CD4-positive, alpha-beta T cell treated with Interferon gamma for 1 hour (primary cell): Measurements from ENCODE around the gene NDNF.

Experiments used
- DNase-seq: peaks from one replicate; pipeline ENCODE4 v3.0.0-alpha.2; 2020

NDNF gene, protein sequence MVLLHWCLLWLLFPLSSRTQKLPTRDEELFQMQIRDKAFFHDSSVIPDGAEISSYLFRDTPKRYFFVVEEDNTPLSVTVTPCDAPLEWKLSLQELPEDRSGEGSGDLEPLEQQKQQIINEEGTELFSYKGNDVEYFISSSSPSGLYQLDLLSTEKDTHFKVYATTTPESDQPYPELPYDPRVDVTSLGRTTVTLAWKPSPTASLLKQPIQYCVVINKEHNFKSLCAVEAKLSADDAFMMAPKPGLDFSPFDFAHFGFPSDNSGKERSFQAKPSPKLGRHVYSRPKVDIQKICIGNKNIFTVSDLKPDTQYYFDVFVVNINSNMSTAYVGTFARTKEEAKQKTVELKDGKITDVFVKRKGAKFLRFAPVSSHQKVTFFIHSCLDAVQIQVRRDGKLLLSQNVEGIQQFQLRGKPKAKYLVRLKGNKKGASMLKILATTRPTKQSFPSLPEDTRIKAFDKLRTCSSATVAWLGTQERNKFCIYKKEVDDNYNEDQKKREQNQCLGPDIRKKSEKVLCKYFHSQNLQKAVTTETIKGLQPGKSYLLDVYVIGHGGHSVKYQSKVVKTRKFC

DNA sequence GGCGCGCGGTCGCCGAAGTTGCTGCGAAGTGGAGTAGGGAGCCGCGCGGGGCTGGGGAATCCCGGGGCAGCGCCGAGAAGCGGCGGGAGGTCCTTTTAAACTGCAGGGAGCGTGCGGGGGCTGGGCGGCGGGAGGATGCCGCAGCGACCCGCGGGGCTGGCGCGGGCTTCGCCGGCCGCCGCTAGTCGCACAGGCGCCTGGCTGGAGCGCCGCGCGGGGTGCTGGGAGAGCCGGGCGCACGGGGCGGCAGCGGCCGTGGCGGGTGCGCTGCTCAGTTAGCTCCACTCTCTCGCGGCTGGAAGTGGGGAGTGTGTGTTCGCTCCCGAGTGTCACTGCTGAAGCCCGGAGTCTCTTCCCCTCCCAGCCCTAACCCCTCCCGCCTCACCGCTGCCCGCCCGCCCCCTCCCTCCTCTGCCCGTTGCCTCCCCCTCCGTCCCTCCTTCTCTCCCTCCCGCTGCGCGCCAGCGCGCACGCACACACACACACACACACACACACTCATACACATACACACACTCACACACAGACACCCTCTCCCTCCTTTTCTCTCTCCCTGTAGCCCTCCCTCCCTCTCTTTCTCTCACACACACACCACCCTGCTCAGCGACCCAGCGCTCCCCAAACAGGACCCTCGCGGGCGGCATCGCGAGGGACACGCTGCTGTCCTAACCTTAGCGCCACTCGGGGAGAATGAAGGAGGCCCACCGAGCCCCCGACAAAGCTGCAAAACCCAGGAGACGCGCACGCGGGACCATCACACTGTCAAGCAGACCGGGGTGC is at the start of gene NDNF:
TSS of gene NDNF (minus strand) at position 312 of the 780 bp plus-strand sequence. CDS start 26,698 bp downstream, outside the sequence.
- DNase-seq, result peak; percentile 18

DNA sequence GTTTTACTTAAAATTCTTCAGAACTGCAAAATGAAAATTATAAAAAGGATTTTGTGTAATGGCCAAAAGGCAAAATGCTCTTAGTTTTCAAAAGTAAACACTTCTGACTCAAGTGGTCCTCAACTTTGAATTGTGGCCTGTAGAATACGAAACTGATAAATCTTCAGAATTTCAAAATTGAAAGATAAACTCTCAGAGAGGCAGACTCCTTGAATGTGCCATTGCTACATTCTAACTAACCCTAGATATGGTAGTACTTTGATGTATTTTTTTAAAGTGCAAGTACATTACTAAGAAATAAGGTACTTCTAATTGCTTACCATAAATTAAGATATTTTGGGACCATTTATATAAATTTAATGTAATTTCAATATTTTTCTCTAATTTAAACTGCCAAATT is 47.4 kb upstream of the NDNF start:
- DNase-seq, result no peak

GRCh38 chr4:121118344-121118743 is 46.0 kb upstream of the NDNF start:
- no peak for DNase-seq

- DNase-seq, result no peak
These were observed 42.4 kb upstream of the NDNF start for GRCh38 chr4:121114756-121115155.

DNA sequence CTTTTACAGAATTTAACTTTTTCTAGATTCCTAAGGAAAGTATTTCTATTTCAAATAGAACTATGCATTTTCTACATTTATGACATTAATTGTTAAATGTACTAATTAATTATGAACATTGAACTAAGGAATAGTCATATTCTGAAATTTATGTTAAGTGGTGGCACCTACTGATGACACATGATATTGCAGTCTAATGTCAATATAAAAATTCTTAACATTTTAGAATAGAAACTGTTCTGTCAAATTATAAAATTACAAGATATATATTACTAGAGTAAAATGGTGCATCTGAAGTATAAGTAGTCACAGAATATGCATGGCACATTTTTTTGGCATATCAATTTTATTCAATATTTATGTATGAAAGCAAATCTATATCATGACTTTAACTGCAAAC is 40.2 kb upstream of the NDNF start:
- no peak for DNase-seq

- DNase-seq, result no peak
These were observed 36.2 kb upstream of the NDNF start for GRCh38 chr4:121108557-121108956.

- no peak for DNase-seq
These were observed 35.2 kb upstream of the NDNF start for GRCh38 chr4:121107507-121107906.

DNA sequence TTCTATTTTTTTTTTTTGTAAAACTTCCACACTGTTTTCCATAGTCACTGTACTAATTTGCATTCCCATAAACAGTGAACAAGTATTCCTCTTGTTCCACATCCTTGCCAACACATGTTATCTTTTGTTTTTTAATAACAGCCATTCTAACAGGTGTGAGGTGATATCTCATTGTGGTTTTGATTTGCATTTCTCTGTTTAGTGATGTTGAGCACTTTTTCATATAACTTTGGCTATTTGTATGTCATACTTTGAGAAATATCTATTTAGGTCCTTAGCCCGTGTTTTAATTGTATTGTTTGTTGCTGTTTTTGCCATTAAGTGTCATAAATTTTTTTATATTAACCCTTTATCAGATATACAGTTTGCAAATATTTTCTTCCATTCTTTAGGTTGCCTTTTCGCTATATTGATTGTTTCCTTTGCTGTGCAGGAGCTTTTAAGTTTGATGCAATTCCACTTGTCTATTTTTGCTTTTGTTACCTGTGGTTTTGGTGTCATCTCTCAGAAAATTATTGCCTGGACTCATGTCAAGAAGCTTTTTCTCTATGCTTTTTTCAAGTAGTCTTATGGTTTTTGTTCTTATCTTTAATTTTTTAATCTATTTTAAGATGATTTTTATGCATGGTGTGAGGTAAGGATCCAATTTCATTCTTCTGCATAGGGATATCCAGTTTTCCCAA is 27.9 kb upstream of the NDNF start:
- DNase-seq, result no peak

DNA sequence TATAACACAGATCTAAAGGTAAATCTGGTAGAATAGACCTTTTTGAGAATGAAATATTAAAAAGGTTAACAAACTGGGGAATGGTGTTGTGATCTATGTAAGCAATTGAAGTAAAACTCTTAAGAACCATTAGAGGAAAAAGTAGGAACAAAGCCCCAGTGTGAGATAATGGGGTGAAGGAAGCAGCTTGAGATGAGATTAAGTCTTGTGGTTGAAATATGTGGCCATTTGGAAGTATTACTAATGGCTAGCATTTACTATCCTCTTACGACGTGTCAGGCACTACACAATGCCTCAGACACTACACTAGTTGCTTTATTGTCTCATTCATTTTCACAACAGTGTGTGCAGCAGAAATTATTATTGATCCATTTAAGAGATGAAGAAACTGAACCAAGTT is 25.9 kb upstream of the NDNF start:
- no peak for DNase-seq

DNA sequence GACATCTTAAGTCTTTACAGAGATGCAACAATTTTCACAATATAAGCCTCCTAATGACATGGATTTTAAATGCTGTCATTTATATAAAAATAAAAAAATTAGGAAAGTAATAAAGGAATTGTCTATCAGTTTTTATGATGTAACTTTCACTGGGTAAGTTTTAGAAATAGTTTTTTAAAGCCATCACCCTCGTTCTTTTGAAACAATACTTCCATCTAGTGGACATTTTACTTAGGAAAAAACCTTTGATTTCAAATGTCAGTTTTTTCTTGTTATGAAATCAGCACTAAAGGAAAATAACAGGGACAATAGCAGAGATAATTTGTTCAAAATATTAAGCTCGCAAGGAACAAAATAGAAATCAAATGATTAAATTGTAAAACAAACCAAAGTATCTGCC is 24.3 kb upstream of the NDNF start:
- DNase-seq, result no peak

GRCh38 chr4:121096191-121096590 is 23.9 kb upstream of the NDNF start:
- no peak for DNase-seq

DNA sequence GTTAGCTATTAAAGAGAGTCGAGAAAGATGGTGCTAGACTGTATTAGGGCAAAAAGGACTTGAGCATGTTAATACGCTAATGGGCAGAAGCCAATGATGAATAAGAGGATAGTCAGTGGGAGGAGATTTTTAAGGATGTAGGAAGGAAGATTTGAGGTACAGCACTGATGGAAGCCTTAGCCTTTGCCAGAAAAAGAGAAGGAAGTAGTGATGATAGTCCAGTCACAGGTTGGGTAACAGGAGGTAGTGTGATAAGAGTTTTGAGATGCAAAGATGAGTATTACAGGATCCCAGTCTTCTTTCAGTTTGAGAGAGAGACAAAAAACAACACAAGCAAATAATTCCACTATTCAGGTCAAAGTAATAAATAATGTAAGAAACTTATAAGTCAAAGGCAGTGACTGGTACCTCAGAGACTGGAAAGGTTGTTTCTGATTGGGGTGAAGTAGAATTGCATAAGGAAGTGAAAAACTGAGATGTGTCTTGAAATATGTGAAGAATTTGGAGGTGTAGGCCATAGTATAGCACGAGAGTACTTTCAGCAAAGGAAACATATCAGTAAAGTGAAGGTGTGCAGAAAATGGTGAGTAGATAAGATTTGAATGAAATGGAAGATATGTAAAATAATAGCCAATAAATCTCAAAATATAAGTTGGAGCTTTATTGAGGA is 22.1 kb upstream of the NDNF start:
- no peak for DNase-seq

GRCh38 chr4:121093261-121093660 is 20.9 kb upstream of the NDNF start:
- no peak for DNase-seq

- DNase-seq, result no peak
These were observed 19.6 kb upstream of the NDNF start for GRCh38 chr4:121091941-121092340.

GRCh38 chr4:121088867-121089266 is 16.5 kb upstream of the NDNF start:
- no peak for DNase-seq

GRCh38 chr4:121079376-121079775 is 7.0 kb upstream of the NDNF start:
- DNase-seq, result no peak

DNA sequence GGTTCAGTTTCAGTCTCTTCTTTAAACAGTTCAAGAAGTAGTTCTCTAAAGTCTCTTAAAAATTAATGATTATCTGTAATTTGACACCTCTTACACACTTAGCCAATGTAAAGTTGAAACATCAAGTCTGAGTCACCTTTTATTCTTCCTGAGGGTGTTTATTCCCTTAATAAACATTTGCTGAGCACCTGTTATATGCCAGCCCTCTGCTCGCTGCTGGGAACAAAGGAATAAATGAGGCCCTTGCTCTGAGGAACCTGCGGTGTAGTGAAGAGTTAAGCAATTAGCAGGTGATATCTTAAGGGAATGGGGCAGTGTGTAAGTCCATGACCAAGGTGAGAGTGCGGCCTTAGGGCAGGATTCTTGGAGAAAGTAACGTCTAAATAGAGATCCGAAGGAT is 5.2 kb upstream of the NDNF start:
- no peak for DNase-seq

- DNase-seq, result no peak
These were observed 4.1 kb upstream of the NDNF start for GRCh38 chr4:121076416-121076815.

GRCh38 chr4:121073672-121074381 is 1.5 kb upstream of the NDNF start:
- DNase-seq, result no peak

DNA sequence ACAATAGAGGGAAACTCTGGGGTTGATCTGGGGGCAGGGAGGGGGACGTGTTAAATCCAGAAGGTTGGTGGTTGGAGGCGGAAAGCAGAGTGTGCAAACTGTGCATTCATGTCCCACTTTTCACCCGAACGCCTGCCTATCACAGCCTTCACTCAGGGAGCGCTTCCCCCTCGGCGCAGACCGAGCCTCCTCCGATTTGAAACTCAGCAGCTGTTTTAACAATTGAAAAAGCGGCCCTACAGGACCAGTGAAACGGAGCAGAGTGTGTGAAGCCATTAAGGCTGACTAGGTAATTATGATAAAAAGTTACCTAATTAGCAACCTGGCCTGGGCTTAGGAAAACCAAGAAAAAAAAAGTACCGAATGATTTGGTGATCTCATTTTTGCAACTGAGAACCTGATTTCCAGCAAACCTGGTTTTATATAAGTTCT is 685 bp upstream of the NDNF start:
- no peak for DNase-seq

DNA sequence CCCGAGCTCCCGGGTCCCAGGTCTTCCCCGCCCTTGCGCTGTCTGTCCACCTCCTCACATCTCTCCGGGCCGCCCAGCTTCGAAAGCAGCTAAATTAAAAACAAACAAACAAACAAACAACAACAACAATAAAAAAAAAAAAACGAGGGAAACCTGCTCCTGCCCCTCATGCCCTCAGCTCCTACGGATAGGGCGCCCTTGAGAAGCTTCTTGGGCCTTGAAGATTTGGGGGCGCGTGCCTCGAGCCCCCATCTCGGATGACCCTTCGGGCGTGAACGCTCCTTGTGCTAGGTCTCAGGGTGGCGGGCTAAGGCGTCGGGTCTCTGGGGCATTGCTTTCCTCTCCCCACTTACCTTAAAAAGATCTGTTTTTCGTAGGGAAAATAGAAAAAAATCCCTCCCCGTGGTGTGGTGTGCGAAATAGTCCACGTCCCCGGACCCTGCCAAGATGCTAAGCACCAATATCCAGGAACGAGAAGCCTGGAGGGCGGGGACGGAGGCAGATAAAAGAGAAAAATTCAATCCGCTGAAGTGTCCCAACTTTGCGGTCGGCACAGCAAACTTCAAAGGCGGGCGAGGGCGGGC is 603 bp downstream of the NDNF start:
- DNase-seq, result no peak
